HCT116 (cell line): ENCODE data around the gene DCTN2. TPM values are rescaled to one million over a fixed set of nuclear protein-coding genes. Genes with fewer than 3 reads are reported as not detected.
"Not testable (repeated sequence)": the region's sequence is repeated elsewhere in the genome, so short reads cannot be mapped to it uniquely, and the experiment has no call there.

Experiments used
- ATAC-seq: fragments of 200-7000 bp; cut with Tn5 transposase; 2 replicates; pipeline ENCODE4 v1.9.1; 2020; ENCODE audit warnings: mild to moderate bottlenecking, moderate library complexity
- BruUV-seq: library from RNA; stranded (reverse); fragments of 400-500 nt; replicated peaks from 2 replicates; lab custom pipeline; 2021; lab: Mats Ljungman, UMichigan
- CTCF ChIA-PET: fragments of 300-600 bp; sonication (Branson Sonifier 250); formaldehyde crosslinking; loops from one replicate; lab custom pipeline; 2021; ENCODE audit warnings: antibody characterized with exemption; lab: Charles Lee
- POLR2A ChIA-PET: fragments of 300-600, 350-600 bp; sonication (Branson Sonifier 250); formaldehyde crosslinking; loops from one replicate; lab custom pipeline; 2021; ENCODE audit warnings: antibody characterized with exemption; lab: Charles Lee
- RAD21 ChIA-PET, 2 experiments: fragments of 300-600 bp; sonication (Branson Sonifier 250); formaldehyde crosslinking; loops; one replicate each; lab custom pipeline; 2023; ENCODE audit warnings: low total read pairs in 2 of 2; ENCODE audit not compliant: uncharacterized antibody in 2 of 2, unreplicated experiment in 2 of 2, low non-redundant PET in 1 of 2; lab: Charles Lee
- DNase-seq: peaks from one replicate; pipeline ENCODE4 v3.0.0-alpha.2; 2010; ENCODE audit warnings: low read depth, low spot score
- H2AFZ ChIP-seq: fragments of 200-600 bp; shearing (Covaris generic), sonication (generic); 2 replicates; pipeline ENCODE4 v1.6.1; 2017; ENCODE audit warnings: low read depth, mixed run types, mixed read lengths, antibody characterized with exemption, low read length; ENCODE audit not compliant: poor library complexity, severe bottlenecking
- H3K27ac ChIP-seq: 2 replicates; pipeline ENCODE4 v1.5.1; 2012; ENCODE audit warnings: low read depth, low read length
- H3K27me3 ChIP-seq: fragments of 200-600 bp; sonication (generic); 2 replicates; pipeline ENCODE4 v1.6.1; 2016; ENCODE audit warnings: mixed run types, low read length, mixed read lengths; ENCODE audit not compliant: insufficient read depth
- H3K36me3 ChIP-seq, 2 experiments: fragments of 200-500 bp in 1 of 2; fragments of 200-600 bp in 1 of 2; sonication (Bioruptor generic) in 1 of 2; sonication (generic) in 1 of 2; 2 replicates each; pipeline versions ENCODE4 v1.5.1 to v1.6.1; 2014 to 2016; ENCODE audit warnings: low read length in 2 of 2, inconsistent platforms in 1 of 2, mixed read lengths in 1 of 2, mixed run types in 1 of 2; ENCODE audit not compliant: insufficient read depth in 2 of 2, control insufficient read depth in 1 of 2
- H3K4me1 ChIP-seq, 2 experiments: fragments of 200-600 bp in 1 of 2; sonication (generic) in 1 of 2; 2 replicates each; pipeline versions ENCODE4 v1.5.1 to v1.6.1; 2012 to 2017; ENCODE audit warnings: low read length in 2 of 2, inconsistent platforms in 1 of 2, mild to moderate bottlenecking in 1 of 2, mixed read lengths in 1 of 2, mixed run types in 1 of 2, moderate library complexity in 1 of 2; ENCODE audit not compliant: insufficient read depth in 2 of 2, control insufficient read depth in 1 of 2
- H3K4me2 ChIP-seq: fragments of 200-600 bp; sonication (generic); 2 replicates; pipeline ENCODE4 v1.6.1; 2017; ENCODE audit warnings: mixed run types, low read length, mixed read lengths
- H3K4me3 ChIP-seq, 2 experiments: fragments of 200-600 bp in 1 of 2; sonication (generic) in 1 of 2; replicated peaks in 1 of 2; 2 replicates each; pipeline ENCODE4 v1.5.1; 2011 to 2016; ENCODE audit warnings: low read length in 2 of 2, control low read depth in 1 of 2, low read depth in 1 of 2, mild to moderate bottlenecking in 1 of 2, mixed read lengths in 1 of 2, mixed run types in 1 of 2
- H3K79me2 ChIP-seq: fragments of 200-600 bp; sonication (generic); 2 replicates; pipeline ENCODE4 v1.6.1; 2017; ENCODE audit warnings: mild to moderate bottlenecking, mixed run types, low read length, moderate library complexity, mixed read lengths; ENCODE audit not compliant: insufficient read depth
- H3K9ac ChIP-seq: fragments of 200-600 bp; sonication (generic); 2 replicates; pipeline ENCODE4 v1.6.1; 2016; ENCODE audit warnings: low read length, mixed read lengths
- H3K9me2 ChIP-seq: fragments of 200-600 bp; sonication (generic), shearing (Covaris generic); 2 replicates; pipeline ENCODE4 v1.6.1; 2017; ENCODE audit warnings: mixed run types, mild to moderate bottlenecking, moderate library complexity; ENCODE audit not compliant: insufficient read depth
- H3K9me3 ChIP-seq, 2 experiments: fragments of 200-500 bp in 1 of 2; fragments of 200-600 bp in 1 of 2; sonication (Bioruptor generic) in 1 of 2; sonication (generic) in 1 of 2; 2 replicates each; pipeline ENCODE4 v1.6.1; 2014 to 2017; ENCODE audit warnings: low read length in 2 of 2, mixed read lengths in 2 of 2, inconsistent platforms in 1 of 2, low read depth in 1 of 2, mild to moderate bottlenecking in 1 of 2, mixed run types in 1 of 2, moderate library complexity in 1 of 2; ENCODE audit not compliant: control insufficient read depth in 1 of 2, insufficient read depth in 1 of 2
- H4K20me1 ChIP-seq: fragments of 200-600 bp; sonication (generic), shearing (Covaris generic); 2 replicates; pipeline ENCODE4 v1.6.1; 2017; ENCODE audit warnings: mixed run types, mild to moderate bottlenecking, moderate library complexity; ENCODE audit not compliant: insufficient read depth
- CTCF ChIP-seq, 3 experiments: fragments of 200-600 bp in 1 of 3; sonication (generic) in 1 of 3; IDR thresholded peaks in 2 of 3; conservative IDR thresholded peaks in 1 of 3; 2 replicates each; pipeline ENCODE4 v1.5.1; 2012 to 2017; ENCODE audit warnings: low read depth in 2 of 3, low read length in 2 of 3, antibody characterized with exemption in 1 of 3, borderline replicate concordance in 1 of 3, control low read depth in 1 of 3, mild to moderate bottlenecking in 1 of 3, mixed read lengths in 1 of 3, mixed run types in 1 of 3, moderate library complexity in 1 of 3; ENCODE audit not compliant: insufficient read depth in 1 of 3
- MAX ChIP-seq: IDR thresholded peaks from 2 replicates; pipeline ENCODE4 v1.6.1; 2012
- ZBTB33 ChIP-seq: IDR thresholded peaks from 2 replicates; pipeline ENCODE4 v1.6.1; 2011; ENCODE audit warnings: mild to moderate bottlenecking, low read length, moderate library complexity; ENCODE audit not compliant: insufficient replicate concordance; ENCODE audit errors: extremely low read depth
- intact Hi-C: fragments of 100-400 bp; cut with micrococcal nuclease; formaldehyde crosslinking; loops from 2 replicates; pipeline ENCODE4 v1.10.0; 2022
- total RNA-seq: library from RNA; stranded (reverse); gene quantifications from one replicate; pipeline ENCODE4 v1.2.1, GENCODE V29; 2021; ENCODE audit not compliant: unreplicated experiment

The DCTN2 gene
- total RNA-seq, 1 experiment from 2014 or later = 95.9 TPM

GRCh38 chr12:57511588-57512325 is 35.2 kb downstream of the DCTN2 start:
- POLR2A ChIA-PET = interaction anchor here (2.1 kb wide), 1 partner anchor 8 kb away, joined by 7 read pairs; the partner anchor contains the start of gene DDIT3
- no TSS peak for BruUV-seq
- no peak for TF ChIP-seq MAX
- no peak for DNase-seq
- no peak overlapping the region for H3K4me2 ChIP-seq
- no peak overlapping the region for H3K27ac ChIP-seq
- no peak overlapping the region for H2AFZ ChIP-seq
- CTCF ChIA-PET = no interaction called here
- no peaks in the 10 kb centered on the region for H3K9me3 ChIP-seq
- no peaks in the 10 kb centered on the region for H3K9me2 ChIP-seq
- no peaks in the 10 kb centered on the region for H3K4me1 ChIP-seq
- H3K79me2 ChIP-seq = peaks cover 10% of the 10 kb centered on the region; the same call in 1 of the 2 replicates
- no peaks in the 10 kb centered on the region for H4K20me1 ChIP-seq
- peaks cover 41 to 47% of the 10 kb centered on the region in 2 experiments; a peak in 3 of 4 replicates for H3K36me3 ChIP-seq
- no peak overlapping the region for H3K4me3 ChIP-seq
- no peak for ATAC-seq
- no peak overlapping the region for H3K9ac ChIP-seq
- RAD21 ChIA-PET = no interaction called here
- H3K27me3 ChIP-seq = no peaks in the 10 kb centered on the region
- intact Hi-C loops = no loop called here

- intact Hi-C loops = no loop called here
- H3K9me2 ChIP-seq = no peaks in the 10 kb centered on the region
- H3K9me3 ChIP-seq = no peaks in the 10 kb centered on the region
- no peak overlapping the region for H3K4me2 ChIP-seq
- H3K27ac ChIP-seq = no peak overlapping the region
- RAD21 ChIA-PET = no interaction called here
- no peak overlapping the region for H3K9ac ChIP-seq
- no peak overlapping the region for H3K4me3 ChIP-seq
- H2AFZ ChIP-seq = no peak overlapping the region
- no peak for TF ChIP-seq ZBTB33
- no peak for TF ChIP-seq CTCF (IDR thresholded peaks at IDR 0.05 in 2 of 3, conservative IDR thresholded peaks at IDR 0.05 in 1 of 3; ENCODE audit: borderline replicate concordance in 1 of 3, insufficient read depth in 1 of 3, low read depth in 2 of 3, low read length in 2 of 3)
- no peaks in the 10 kb centered on the region for H3K4me1 ChIP-seq
- DNase-seq = no peak
- ATAC-seq = no peak
- peaks cover 36 to 45% of the 10 kb centered on the region in 2 experiments; a peak in 3 of 4 replicates for H3K36me3 ChIP-seq
- POLR2A ChIA-PET = interaction anchor here (2.1 kb wide), 1 partner anchor 9 kb away, joined by 7 read pairs; the partner anchor contains the start of gene DDIT3
- peaks cover 7% of the 10 kb centered on the region; the same call in 1 of the 2 replicates for H3K79me2 ChIP-seq
- CTCF ChIA-PET = no interaction called here
- H3K27me3 ChIP-seq = no peaks in the 10 kb centered on the region
- BruUV-seq = no TSS peak
- H4K20me1 ChIP-seq = no peaks in the 10 kb centered on the region
Observed at GRCh38 chr12:57511161-57511560, 35.8 kb downstream of the DCTN2 start.

GRCh38 chr12:57507796-57508195 is 39.2 kb downstream of the DCTN2 start:
- H3K9ac ChIP-seq, POLR2A ChIA-PET, H3K27ac ChIP-seq, H3K4me1 ChIP-seq, BruUV-seq, H4K20me1 ChIP-seq, DNase-seq, H3K4me3 ChIP-seq, ATAC-seq, RAD21 ChIA-PET, H3K9me2 ChIP-seq, H3K27me3 ChIP-seq, H3K9me3 ChIP-seq, H2AFZ ChIP-seq, CTCF ChIA-PET, H3K79me2 ChIP-seq, intact Hi-C loops, H3K4me2 ChIP-seq: not testable (repeated sequence)
- peaks cover 28 to 48% of the 10 kb centered on the region in 2 experiments; a peak in 3 of 4 replicates for H3K36me3 ChIP-seq
